WI38 (cell line): Measurements from ENCODE around the gene WFIKKN1.

Experiments used
- H3K4me3 ChIP-seq: 2 replicates; pipeline ENCODE4 v1.5.1; 2011; ENCODE audit warnings: low read depth, mild to moderate bottlenecking, control low read depth, low read length
- TF ChIP-seq, protein P1 (sequence below): IDR thresholded peaks from 2 replicates; pipeline ENCODE4 v1.5.1; 2012; ENCODE audit warnings: low read depth, mild to moderate bottlenecking, control low read depth, low read length

WFIKKN1 gene

DNA sequence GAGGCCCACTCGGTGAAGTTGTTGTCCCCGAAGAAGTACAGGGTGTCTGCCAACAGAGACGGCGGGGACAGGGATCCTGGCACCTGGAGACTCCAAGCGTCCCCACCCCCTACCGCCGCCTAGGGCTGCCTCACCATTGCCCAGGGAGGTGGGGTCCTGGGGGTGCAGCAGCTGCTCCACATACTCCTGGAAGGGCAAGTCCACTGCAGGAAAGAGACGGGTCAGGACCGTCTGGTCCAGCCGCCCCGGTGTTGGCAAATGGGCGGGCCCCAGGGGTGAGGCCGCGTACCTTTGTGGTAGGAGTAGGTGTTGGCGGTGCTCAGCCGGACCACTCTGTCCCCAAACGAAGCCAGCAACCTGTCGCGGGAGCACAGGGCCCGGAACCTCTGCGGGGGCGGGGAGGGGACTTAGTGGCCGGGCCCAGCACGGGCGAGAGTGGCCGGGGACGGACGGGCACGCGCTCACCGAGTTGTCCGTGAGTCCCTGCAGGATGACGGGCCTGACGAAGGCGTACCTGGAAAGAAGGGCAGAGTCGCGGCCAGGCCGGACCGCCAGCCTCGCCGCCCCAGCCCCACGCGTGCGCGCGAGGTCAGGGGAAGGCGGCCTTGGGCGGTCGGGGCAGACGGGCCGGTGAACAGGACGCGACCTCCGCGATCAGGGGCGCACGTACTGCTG is 52.7 kb downstream of the WFIKKN1 start:
- TF ChIP-seq, protein P1, sequence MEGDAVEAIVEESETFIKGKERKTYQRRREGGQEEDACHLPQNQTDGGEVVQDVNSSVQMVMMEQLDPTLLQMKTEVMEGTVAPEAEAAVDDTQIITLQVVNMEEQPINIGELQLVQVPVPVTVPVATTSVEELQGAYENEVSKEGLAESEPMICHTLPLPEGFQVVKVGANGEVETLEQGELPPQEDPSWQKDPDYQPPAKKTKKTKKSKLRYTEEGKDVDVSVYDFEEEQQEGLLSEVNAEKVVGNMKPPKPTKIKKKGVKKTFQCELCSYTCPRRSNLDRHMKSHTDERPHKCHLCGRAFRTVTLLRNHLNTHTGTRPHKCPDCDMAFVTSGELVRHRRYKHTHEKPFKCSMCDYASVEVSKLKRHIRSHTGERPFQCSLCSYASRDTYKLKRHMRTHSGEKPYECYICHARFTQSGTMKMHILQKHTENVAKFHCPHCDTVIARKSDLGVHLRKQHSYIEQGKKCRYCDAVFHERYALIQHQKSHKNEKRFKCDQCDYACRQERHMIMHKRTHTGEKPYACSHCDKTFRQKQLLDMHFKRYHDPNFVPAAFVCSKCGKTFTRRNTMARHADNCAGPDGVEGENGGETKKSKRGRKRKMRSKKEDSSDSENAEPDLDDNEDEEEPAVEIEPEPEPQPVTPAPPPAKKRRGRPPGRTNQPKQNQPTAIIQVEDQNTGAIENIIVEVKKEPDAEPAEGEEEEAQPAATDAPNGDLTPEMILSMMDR = no peak
- peak overlapping the region; percentile 54 for H3K4me3 ChIP-seq
